Superior temporal gyrus (tissue), 1 donor: ENCODE data around the gene ADK.

Experiments
- DNase-seq: peaks from one replicate; pipeline ENCODE4 v3.0.0-alpha.2; 2016; ENCODE audit errors: extremely low spot score

ADK gene

DNA sequence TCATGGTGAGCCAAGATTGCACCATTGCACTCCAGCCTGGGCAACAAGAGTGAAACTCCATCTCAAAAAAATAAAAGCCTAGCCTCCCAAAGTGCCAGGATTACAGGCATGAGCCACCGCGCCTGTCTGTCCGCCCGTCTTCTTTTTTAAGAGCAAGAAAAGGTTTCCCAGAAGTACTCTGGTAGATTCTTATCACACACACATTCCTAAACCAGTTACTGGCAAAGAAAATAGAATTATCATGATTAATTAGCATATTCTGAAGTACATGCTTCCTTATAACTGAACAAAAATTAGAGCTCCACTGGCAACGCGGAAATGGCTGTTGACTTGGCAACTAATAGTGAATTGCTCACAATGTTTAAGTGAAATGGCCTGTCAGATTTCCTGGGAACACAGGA is 87.0 kb downstream of the ADK start:
- DNase-seq, result no peak

DNA sequence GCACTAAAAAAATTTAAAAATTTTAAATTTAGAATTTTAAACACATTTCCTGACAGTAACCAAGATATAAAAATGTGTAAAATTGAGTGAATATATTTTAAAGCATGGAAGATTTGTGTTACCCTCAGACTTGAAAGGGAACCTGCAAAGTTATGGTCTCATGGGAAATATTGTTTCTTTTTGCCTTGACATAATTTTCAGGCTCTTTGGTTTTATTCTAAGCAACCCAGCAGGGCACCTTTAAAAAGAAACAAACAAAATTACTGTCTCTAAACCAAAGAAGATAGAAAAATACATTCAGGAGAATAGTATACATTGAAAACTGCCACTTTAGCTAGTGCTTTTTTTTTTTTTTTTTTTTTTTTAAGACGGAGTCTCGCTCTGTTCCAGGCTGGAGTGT is 87.5 kb downstream of the ADK start:
- no peak for DNase-seq

DNA sequence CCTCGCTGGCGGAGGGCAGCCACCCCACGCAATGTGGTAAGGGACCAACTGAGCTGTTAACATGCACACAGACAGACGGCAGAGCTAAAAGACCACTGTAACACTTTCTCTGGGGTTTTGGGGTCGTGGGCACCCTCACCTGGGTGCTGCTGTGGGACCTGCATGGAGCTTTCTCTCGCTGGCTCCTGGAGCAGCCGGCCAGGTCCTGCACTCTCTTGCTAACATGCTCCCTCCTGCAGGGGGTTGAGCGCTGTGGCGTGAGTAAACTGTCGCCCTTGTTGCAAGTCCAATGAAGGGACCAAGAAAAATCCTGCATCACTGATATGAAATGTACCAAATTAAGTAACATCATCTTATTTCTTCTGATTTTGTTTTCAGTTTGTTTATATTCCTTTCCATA is 92.0 kb downstream of the ADK start:
- no peak for DNase-seq

- peak; percentile 86 for DNase-seq
These were observed 93.2 kb downstream of the ADK start for GRCh38 chr10:74244097-74244685.

DNA sequence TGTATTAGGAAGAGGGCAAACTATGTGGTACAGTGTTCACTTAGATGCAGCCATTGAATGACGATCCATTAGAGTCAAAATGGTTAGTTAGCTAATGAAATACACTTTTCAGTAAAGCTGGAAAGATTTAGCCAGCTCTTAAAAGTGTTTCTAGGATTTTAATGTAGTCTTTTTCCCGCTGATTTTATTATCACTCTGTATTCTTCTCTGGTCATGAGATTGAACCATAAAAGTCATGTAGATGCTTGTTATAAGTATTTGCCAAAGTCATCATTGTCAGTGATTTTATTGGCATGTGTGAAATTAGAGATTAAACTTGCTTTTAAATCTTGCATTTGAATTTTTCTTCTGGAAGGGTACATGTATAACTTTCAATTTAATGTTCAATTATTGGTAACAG is 93.8 kb downstream of the ADK start:
- no peak for DNase-seq

- DNase-seq, result no peak
These were observed 95.5 kb downstream of the ADK start for GRCh38 chr10:74246495-74246894.

- DNase-seq, result no peak
These were observed 98.8 kb downstream of the ADK start for GRCh38 chr10:74249865-74250264.

- no peak for DNase-seq
These were observed 104.2 kb downstream of the ADK start for GRCh38 chr10:74255214-74255613.

DNA sequence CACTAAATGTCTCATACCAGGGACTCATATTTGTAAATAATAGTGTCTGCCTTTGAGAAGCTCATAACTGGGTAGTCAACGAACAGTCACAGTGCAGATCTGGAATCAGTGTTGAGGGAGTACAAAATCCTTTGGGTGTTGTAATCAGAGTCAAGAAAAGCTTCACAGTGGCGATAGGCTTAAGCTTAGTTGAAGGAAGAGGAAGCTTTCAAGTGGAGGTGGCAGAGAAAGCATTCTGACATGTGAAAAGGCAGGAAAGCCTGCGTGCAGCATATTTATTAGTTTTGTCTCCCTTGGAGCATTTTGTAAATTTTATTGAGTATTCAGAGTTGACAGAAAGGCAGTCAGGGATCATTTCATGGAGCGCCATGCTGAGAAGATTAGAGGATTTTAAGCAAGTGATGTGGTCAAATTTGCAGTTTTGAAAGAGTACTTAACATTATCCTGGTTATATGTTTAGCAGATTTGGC is 104.9 kb downstream of the ADK start:
- DNase-seq, result no peak

GRCh38 chr10:74262856-74263255 is 111.8 kb downstream of the ADK start:
- DNase-seq, result no peak

DNA sequence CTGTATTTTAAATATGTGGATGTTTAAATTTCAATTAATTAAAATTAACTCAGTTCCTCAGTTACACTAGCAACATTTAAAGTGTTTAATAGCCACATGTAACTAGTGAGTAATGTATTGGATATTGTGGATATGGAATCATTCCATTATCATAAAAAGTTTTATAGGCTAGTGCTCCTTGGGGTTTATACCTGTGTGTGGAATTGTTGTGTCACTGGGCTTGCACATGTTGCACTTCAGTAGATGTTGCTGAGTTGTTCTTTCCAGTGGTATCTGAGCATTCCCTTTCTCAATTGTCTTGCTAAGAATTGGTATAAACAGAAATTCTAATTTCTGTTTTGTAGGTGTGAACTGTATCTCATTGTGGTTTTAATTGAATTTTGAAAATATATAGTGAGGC is 113.0 kb downstream of the ADK start:
- no peak for DNase-seq

- no peak for DNase-seq
These were observed 121.3 kb downstream of the ADK start for GRCh38 chr10:74272288-74272687.

- no peak for DNase-seq
These were observed 124.8 kb downstream of the ADK start for GRCh38 chr10:74275755-74276290.

DNA sequence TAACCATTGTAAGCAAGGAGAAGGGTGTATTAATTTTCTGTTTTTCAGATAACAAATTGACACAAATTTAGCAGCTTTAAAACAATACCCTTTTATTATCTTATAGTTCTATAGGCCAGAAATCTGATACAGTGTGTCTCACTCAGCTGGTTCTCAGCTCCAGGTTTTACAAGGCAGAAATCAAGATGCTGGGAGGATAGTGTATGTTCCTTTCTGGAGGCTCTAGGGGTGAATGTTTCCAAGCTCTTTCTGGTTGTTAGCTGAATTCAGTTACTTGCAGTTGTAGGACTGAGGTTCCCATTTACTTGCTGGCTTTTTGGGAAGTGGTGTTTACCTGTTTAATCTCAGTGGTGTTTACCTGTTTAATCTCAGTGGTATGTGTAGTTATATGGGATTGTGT is 125.4 kb downstream of the ADK start:
- no peak for DNase-seq

GRCh38 chr10:74282151-74282847 is 131.3 kb downstream of the ADK start:
- DNase-seq, result no peak

- DNase-seq, result no peak
These were observed 131.8 kb downstream of the ADK start for GRCh38 chr10:74282848-74283210.

DNA sequence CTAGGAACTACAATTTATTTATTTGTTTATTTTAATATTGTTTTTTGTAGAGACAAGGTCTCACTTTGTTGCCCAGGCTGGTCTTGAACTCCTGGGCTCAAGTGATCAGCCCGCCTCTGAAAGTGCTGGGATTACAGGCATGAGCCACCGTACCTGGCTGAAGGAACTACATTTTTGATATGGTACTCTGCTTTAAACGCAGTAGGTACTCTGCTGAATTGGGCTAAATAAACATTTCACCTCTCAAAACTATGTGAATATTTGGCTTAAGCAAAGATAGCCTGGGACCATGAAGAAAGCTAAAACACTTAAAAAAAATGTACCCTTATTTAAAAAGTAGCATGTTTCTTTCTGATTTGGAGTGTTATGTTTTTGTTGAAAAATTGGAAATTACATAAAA is 138.2 kb downstream of the ADK start:
- no peak for DNase-seq

DNA sequence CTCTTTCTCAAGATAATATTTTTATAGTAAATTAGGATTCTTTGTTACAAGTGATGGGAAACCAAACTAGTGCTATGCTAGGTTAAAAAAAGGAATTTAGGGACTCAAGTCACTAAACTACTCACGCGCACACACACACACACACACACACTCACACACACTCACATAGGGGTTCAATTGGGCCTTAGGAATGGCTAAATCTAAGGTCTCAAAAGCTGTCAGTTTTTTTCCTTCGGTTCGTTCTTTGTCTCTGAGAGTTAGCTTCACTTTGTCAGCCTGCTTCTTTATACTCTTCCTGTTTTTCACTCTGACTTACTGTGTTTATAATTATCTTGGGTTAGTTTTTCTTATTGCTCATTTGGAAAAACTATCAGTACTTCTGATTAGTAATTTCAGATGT is 138.9 kb downstream of the ADK start:
- no peak for DNase-seq

DNA sequence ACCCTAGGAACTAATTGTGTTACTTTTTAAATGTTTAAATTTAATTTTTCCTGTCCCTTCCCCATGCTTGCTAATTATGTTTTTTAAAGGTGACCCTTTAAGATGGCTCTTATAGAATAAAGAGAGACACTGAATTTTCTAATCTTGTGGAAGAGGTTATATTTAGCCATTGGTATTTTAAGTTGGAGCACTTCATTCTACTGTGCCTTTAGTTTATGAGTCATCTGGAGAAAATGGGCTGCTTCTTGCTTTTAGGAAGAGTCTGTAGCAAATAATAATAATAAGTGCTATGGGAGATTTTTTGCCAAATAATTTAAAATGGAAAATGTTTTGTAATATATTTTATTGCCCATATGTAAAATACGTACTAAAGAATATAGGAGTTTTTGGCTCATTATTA is 139.7 kb downstream of the ADK start:
- peak; percentile 41 for DNase-seq

DNA sequence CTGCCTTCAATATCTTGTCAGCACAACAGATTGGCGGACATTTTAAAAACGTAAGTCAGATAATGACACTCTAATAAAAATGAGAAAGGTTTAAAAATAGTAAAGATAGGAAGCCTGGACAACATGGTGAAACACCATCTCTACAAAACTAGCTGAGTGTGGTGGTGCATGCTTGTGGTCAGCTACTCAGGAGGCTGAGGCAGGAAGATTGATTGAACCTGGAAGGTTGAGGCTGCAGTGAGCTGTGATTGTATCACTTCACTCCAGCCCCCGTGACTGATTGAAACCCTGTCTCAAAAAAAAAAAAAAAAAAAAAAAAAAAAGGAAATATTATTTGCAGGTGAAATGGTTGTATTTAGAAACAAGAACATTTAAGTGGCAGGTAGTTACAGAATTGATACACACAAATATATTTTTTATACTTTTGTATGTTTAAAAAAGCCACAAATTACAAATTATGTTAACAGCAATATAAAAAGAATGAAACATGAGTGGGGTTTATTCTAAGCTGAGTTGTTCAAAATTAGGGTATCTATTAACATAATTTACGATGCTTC is 141.9 kb downstream of the ADK start:
- DNase-seq, result no peak

DNA sequence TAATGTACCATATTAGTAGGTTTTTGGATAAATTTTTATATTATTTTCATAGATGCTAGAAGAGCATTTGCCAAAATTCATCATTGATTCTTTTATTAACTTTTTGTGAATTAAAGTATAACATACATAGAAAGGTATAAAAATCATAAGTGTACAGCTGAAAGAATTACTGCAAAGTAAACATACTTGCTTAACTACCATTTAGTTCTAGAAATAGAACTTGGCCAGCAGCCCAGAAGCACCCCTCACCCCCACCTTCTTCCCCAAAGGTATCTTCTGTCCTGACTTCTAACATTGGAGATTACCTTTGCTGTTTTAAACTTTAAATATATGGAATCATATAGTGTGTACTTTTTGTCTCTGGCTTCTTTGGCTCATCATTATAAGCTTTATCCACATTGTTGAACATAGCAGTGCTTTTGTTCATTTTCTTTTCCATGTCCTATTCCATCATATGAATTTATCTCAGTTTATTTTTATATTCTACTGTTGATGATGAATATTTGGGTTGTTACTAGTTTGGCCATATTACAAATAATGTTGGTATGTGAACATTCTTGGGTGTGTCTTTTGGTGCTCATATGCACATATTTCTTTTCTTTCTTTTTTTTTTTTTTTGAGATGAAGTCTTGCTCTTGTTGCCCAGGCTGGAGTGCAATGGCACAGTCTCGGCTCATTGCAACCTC is 142.8 kb downstream of the ADK start:
- no peak for DNase-seq

GRCh38 chr10:74297389-74298080 is 146.5 kb downstream of the ADK start:
- DNase-seq, result no peak
